Activated naive CD8-positive, alpha-beta T cell treated with anti-CD3 and anti-CD28 coated beads for 36 hours (primary cell): ENCODE measurements around the gene TFCP2. TPM values are rescaled to one million over a fixed set of nuclear protein-coding genes. Genes with fewer than 3 reads are reported as not detected.

Source experiments
- DNase-seq: peaks from one replicate; pipeline ENCODE4 v3.0.0; 2021
- H3K27ac Mint-ChIP-seq: one replicate; pipeline ENCODE4 v1.8.0; 2022; ENCODE audit warnings: mild to moderate bottlenecking, moderate library complexity, mixed read lengths
- H3K27me3 Mint-ChIP-seq: one replicate; pipeline ENCODE4 v1.8.0; 2022; ENCODE audit warnings: mild to moderate bottlenecking, mixed read lengths
- H3K36me3 Mint-ChIP-seq: one replicate; pipeline ENCODE4 v1.8.0; 2021; ENCODE audit warnings: mild to moderate bottlenecking, mixed read lengths
- H3K4me1 Mint-ChIP-seq: one replicate; pipeline ENCODE4 v1.8.0; 2021; ENCODE audit warnings: mixed read lengths
- H3K4me3 Mint-ChIP-seq: one replicate; pipeline ENCODE4 v1.8.0; 2022; ENCODE audit warnings: mild to moderate bottlenecking, moderate library complexity, mixed read lengths
- H3K9me3 Mint-ChIP-seq: one replicate; pipeline ENCODE4 v1.8.0; 2022; ENCODE audit warnings: mixed read lengths
- total RNA-seq, 2 experiments: library from RNA; stranded (reverse); gene quantifications; one replicate each; pipeline ENCODE4 v1.2.3, GENCODE V29; 2021

TFCP2 gene
- total RNA-seq, 2 experiments from 2014 or later = 32.3 to 33.4 TPM

- Mint-ChIP-seq H3K27ac (no peak overlapping the region), H3K4me3 (no peak overlapping the region), H3K9me3 (no peaks in the 10 kb centered on the region), H3K36me3 (no peaks in the 10 kb centered on the region), H3K27me3 (no peaks in the 10 kb centered on the region), H3K4me1 (peaks cover 6% of the 10 kb centered on the region)
- DNase-seq = no peak
Measured at GRCh38 chr12:51200806-51201205, 27.9 kb upstream of the TFCP2 start.

- Mint-ChIP-seq H3K4me3 (no peak overlapping the region), H3K4me1 (peaks cover 6% of the 10 kb centered on the region), H3K36me3 (no peaks in the 10 kb centered on the region), H3K27me3 (no peaks in the 10 kb centered on the region), H3K9me3 (no peaks in the 10 kb centered on the region), H3K27ac (no peak overlapping the region)
- DNase-seq = no peak
Measured at GRCh38 chr12:51200156-51200555, 27.2 kb upstream of the TFCP2 start.

GRCh38 chr12:51199366-51199945 lies 26.5 kb upstream of the TFCP2 start:
- H3K9me3 Mint-ChIP-seq = no peaks in the 10 kb centered on the region
- H3K4me1 Mint-ChIP-seq = peaks cover 6% of the 10 kb centered on the region
- no peaks in the 10 kb centered on the region for H3K36me3 Mint-ChIP-seq
- H3K27ac Mint-ChIP-seq = no peak overlapping the region
- no peak for DNase-seq
- no peaks in the 10 kb centered on the region for H3K27me3 Mint-ChIP-seq
- H3K4me3 Mint-ChIP-seq = no peak overlapping the region

- H3K4me3 Mint-ChIP-seq = no peak overlapping the region
- peaks cover 6% of the 10 kb centered on the region for H3K4me1 Mint-ChIP-seq
- H3K27ac Mint-ChIP-seq = no peak overlapping the region
- no peaks in the 10 kb centered on the region for H3K36me3 Mint-ChIP-seq
- DNase-seq = no peak
- no peaks in the 10 kb centered on the region for H3K9me3 Mint-ChIP-seq
- H3K27me3 Mint-ChIP-seq = no peaks in the 10 kb centered on the region
Measured at GRCh38 chr12:51198568-51199365, 25.8 kb upstream of the TFCP2 start.

- Mint-ChIP-seq H3K4me1 (peaks cover 3% of the 10 kb centered on the region), H3K9me3 (no peaks in the 10 kb centered on the region), H3K36me3 (no peaks in the 10 kb centered on the region), H3K27ac (no peak overlapping the region), H3K4me3 (no peak overlapping the region), H3K27me3 (no peaks in the 10 kb centered on the region)
- no peak for DNase-seq
Measured at GRCh38 chr12:51197736-51198567, 25.0 kb upstream of the TFCP2 start.

GRCh38 chr12:51196547-51196946 lies 23.6 kb upstream of the TFCP2 start:
- no peaks in the 10 kb centered on the region for H3K27me3 Mint-ChIP-seq
- no peaks in the 10 kb centered on the region for H3K9me3 Mint-ChIP-seq
- H3K36me3 Mint-ChIP-seq = no peaks in the 10 kb centered on the region
- no peaks in the 10 kb centered on the region for H3K4me1 Mint-ChIP-seq
- DNase-seq = no peak
- H3K27ac Mint-ChIP-seq = no peak overlapping the region
- no peak overlapping the region for H3K4me3 Mint-ChIP-seq

GRCh38 chr12:51195841-51196240 lies 22.9 kb upstream of the TFCP2 start:
- no peak for DNase-seq
- Mint-ChIP-seq H3K4me1 (no peaks in the 10 kb centered on the region), H3K27ac (no peak overlapping the region), H3K4me3 (no peak overlapping the region), H3K27me3 (no peaks in the 10 kb centered on the region), H3K36me3 (no peaks in the 10 kb centered on the region), H3K9me3 (no peaks in the 10 kb centered on the region)

- H3K9me3 Mint-ChIP-seq = no peaks in the 10 kb centered on the region
- DNase-seq = no peak
- H3K27me3 Mint-ChIP-seq = no peaks in the 10 kb centered on the region
- no peak overlapping the region for H3K4me3 Mint-ChIP-seq
- no peaks in the 10 kb centered on the region for H3K36me3 Mint-ChIP-seq
- peaks cover 3% of the 10 kb centered on the region for H3K4me1 Mint-ChIP-seq
- H3K27ac Mint-ChIP-seq = no peak overlapping the region
Measured at GRCh38 chr12:51192284-51192671, 19.3 kb upstream of the TFCP2 start.

- no peaks in the 10 kb centered on the region for H3K9me3 Mint-ChIP-seq
- H3K27ac Mint-ChIP-seq = no peak overlapping the region
- DNase-seq = no peak
- H3K36me3 Mint-ChIP-seq = no peaks in the 10 kb centered on the region
- peaks cover 3% of the 10 kb centered on the region for H3K4me1 Mint-ChIP-seq
- H3K4me3 Mint-ChIP-seq = no peak overlapping the region
- H3K27me3 Mint-ChIP-seq = no peaks in the 10 kb centered on the region
Measured at GRCh38 chr12:51191516-51192283, 18.8 kb upstream of the TFCP2 start.

GRCh38 chr12:51190820-51191219 lies 17.9 kb upstream of the TFCP2 start:
- peaks cover 5% of the 10 kb centered on the region for H3K4me1 Mint-ChIP-seq
- H3K36me3 Mint-ChIP-seq = no peaks in the 10 kb centered on the region
- H3K9me3 Mint-ChIP-seq = no peaks in the 10 kb centered on the region
- no peak overlapping the region for H3K27ac Mint-ChIP-seq
- no peak for DNase-seq
- H3K27me3 Mint-ChIP-seq = no peaks in the 10 kb centered on the region
- H3K4me3 Mint-ChIP-seq = no peak overlapping the region

- Mint-ChIP-seq H3K27me3 (no peaks in the 10 kb centered on the region), H3K27ac (no peak overlapping the region), H3K9me3 (no peaks in the 10 kb centered on the region), H3K36me3 (no peaks in the 10 kb centered on the region), H3K4me1 (peaks cover 5% of the 10 kb centered on the region), H3K4me3 (no peak overlapping the region)
- no peak for DNase-seq
Measured at GRCh38 chr12:51189790-51190355, 16.9 kb upstream of the TFCP2 start.

- no peak for DNase-seq
- Mint-ChIP-seq H3K4me1 (peaks cover 5% of the 10 kb centered on the region), H3K36me3 (no peaks in the 10 kb centered on the region), H3K27ac (no peak overlapping the region), H3K9me3 (no peaks in the 10 kb centered on the region), H3K27me3 (no peaks in the 10 kb centered on the region), H3K4me3 (no peak overlapping the region)
Measured at GRCh38 chr12:51188359-51189051, 15.6 kb upstream of the TFCP2 start.

- no peak for DNase-seq
- Mint-ChIP-seq H3K9me3 (no peaks in the 10 kb centered on the region), H3K27ac (no peak overlapping the region), H3K4me3 (no peak overlapping the region), H3K27me3 (no peaks in the 10 kb centered on the region), H3K36me3 (no peaks in the 10 kb centered on the region), H3K4me1 (peaks cover 5% of the 10 kb centered on the region)
Measured at GRCh38 chr12:51187370-51187987, 14.5 kb upstream of the TFCP2 start.
